ENCODE data around the gene PKNOX2.

The PKNOX2 gene

GRCh38 chr11:125228993-125229392 is 64.4 kb downstream of the PKNOX2 start:
- no peak for DNase-seq (ENCODE audit: low read depth in 2 of 3, low spot score in 1 of 3)

- no peak for DNase-seq (ENCODE audit: low read depth in 2 of 3, low spot score in 1 of 3)
These were observed 65.4 kb downstream of the PKNOX2 start for GRCh38 chr11:125229916-125230315.

- DNase-seq (ENCODE audit: low read depth in 2 of 3, low spot score in 1 of 3), result no peak
These were observed 68.6 kb downstream of the PKNOX2 start for GRCh38 chr11:125233116-125233515.

GRCh38 chr11:125233736-125234275 is 69.3 kb downstream of the PKNOX2 start:
- no peak for DNase-seq (ENCODE audit: low read depth in 2 of 3, low spot score in 1 of 3)

- no peak for DNase-seq (ENCODE audit: low read depth in 2 of 3, low spot score in 1 of 3)
These were observed 70.5 kb downstream of the PKNOX2 start for GRCh38 chr11:125235071-125235471.

GRCh38 chr11:125236072-125236825 is 71.7 kb downstream of the PKNOX2 start:
- no peak for DNase-seq (ENCODE audit: low read depth in 2 of 3, low spot score in 1 of 3)

- no peak for DNase-seq (ENCODE audit: low read depth in 2 of 3, low spot score in 1 of 3)
These were observed 75.3 kb downstream of the PKNOX2 start for GRCh38 chr11:125239585-125240560.

GRCh38 chr11:125241104-125241503 is 76.6 kb downstream of the PKNOX2 start:
- no peak for DNase-seq (ENCODE audit: low read depth in 2 of 3, low spot score in 1 of 3)

GRCh38 chr11:125242141-125242775 is 77.7 kb downstream of the PKNOX2 start:
- DNase-seq (ENCODE audit: low read depth in 2 of 3, low spot score in 1 of 3), result no peak

GRCh38 chr11:125244166-125244565 is 79.6 kb downstream of the PKNOX2 start:
- no peak for DNase-seq (ENCODE audit: low read depth in 2 of 3, low spot score in 1 of 3)

GRCh38 chr11:125245299-125245698 is 80.7 kb downstream of the PKNOX2 start:
- no peak for DNase-seq (ENCODE audit: low read depth in 2 of 3, low spot score in 1 of 3)

GRCh38 chr11:125247431-125247830 is 82.9 kb downstream of the PKNOX2 start:
- no peak for DNase-seq (ENCODE audit: low read depth in 2 of 3, low spot score in 1 of 3)

- no peak for DNase-seq (ENCODE audit: low read depth in 2 of 3, low spot score in 1 of 3)
These were observed 86.0 kb downstream of the PKNOX2 start for GRCh38 chr11:125250318-125251213.

GRCh38 chr11:125251214-125251545 is 86.6 kb downstream of the PKNOX2 start:
- no peak for DNase-seq (ENCODE audit: low read depth in 2 of 3, low spot score in 1 of 3)

GRCh38 chr11:125251956-125252355 is 87.4 kb downstream of the PKNOX2 start:
- no peak for DNase-seq (ENCODE audit: low read depth in 2 of 3, low spot score in 1 of 3)

GRCh38 chr11:125253289-125253688 is 88.7 kb downstream of the PKNOX2 start:
- DNase-seq (ENCODE audit: low read depth in 2 of 3, low spot score in 1 of 3), result no peak

GRCh38 chr11:125253795-125254525 is 89.4 kb downstream of the PKNOX2 start:
- DNase-seq (ENCODE audit: low read depth in 2 of 3, low spot score in 1 of 3), result no peak

GRCh38 chr11:125256541-125257189 is 92.1 kb downstream of the PKNOX2 start:
- DNase-seq (ENCODE audit: low read depth in 2 of 3, low spot score in 1 of 3), result no peak

- no peak for DNase-seq (ENCODE audit: low read depth in 2 of 3, low spot score in 1 of 3)
These were observed 92.6 kb downstream of the PKNOX2 start for GRCh38 chr11:125257190-125257579.
